ENCODE measurements around the gene ADA.
"Not testable (repeated sequence)": the region's sequence is repeated elsewhere in the genome, so short reads cannot be mapped to it uniquely, and the experiment has no call there.

The ADA gene

DNA sequence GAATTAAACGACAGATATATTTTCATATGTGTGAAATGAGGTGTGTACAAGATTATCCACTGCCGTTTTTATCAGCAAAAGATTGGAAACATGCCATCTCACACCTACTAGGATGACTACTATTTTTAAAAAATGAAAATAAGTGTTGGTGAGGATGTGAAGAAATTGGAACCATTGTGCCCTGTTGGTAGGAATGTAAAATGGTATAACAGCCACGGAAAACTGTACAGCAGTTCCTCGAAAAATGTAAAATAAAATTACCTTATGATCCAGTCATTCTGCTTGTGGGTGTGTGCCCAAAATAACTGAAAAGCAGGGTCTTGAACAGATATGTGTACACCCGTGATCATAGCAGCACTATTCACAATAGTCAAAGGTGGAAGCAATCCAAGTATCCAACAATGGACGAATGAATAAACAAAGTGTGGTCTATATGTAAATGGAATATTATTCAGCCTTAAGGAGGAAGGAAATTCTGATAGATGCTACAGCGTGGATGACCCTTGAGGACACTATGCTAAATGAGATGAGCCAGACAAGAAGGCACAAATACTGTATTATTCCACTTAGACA is 36.6 kb upstream of the ADA start:
- H3K4me3 ChIP-seq (ENCODE audit: low read length): no peak overlapping the region
- no peak for TF ChIP-seq ZNF274 (IDR thresholded peaks at IDR 0.05; ENCODE audit: low read depth, low read length)

DNA sequence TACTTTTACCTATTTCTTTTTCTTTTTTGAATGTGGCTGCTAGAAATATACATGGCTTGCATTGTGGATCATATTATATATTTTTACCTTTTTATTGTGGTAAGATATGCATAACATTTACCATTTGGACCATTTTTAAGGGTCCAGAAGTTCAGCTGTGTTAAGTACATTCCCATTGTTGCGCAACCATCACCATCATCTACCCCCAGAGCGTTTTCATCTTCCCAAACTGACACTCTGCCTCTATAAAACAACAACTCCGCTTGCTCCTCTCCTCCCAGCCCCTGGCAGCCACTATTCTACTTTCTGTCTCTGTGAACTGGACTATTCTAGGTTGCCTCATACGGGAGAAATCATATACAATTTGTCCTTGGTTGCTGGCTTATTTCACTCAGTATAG is 35.4 kb upstream of the ADA start:
- H3K4me3 ChIP-seq (ENCODE audit: low read length): no peak overlapping the region
- TF ChIP-seq ZNF274 (IDR thresholded peaks at IDR 0.05; ENCODE audit: low read depth, low read length): no peak

DNA sequence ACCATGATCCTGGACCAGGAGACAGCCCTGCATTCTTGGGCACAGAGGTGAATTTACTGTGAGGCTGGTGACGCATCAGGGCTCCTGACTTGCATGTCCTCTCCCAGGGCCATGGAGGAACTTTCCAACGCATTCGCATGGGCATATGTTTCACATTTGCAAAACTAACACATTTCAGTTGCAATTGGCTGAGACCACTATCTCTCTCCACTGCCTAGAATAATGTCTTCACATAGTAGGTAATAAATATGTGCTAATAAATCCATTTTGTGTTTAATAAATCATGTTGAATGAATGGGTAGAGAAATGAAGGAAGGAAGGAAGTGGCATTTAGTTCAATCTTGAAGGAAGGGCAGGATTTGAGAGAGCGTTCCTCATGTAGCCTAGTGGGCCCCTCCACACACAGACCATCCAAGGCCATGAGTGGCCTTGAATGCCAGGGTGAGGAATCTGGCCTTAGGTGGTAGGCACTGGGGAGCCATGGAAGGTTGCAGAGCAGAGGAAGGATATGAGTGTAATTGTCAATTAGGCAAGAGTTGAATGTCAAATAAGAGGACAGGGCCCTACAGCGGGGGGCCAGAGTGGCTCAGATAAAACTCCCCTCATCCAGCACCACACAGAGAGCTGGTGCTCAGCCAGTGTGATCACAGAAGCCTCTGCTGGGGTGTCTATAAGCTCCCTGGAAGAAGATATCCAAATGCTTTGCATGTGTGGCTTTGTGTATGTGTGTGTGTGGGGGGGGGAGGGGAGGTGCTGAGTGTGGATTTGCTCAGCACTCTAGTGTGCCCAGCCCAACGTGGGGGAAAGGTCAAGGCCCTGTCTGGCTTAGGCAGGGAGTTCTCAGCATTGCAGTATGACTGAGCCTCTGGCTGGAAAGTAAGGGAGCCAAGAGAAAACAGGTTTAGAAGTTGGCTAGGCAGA is 32.8 kb upstream of the ADA start:
- TF ChIP-seq ZNF274 (IDR thresholded peaks at IDR 0.05; ENCODE audit: low read depth, low read length): no peak
- H3K4me3 ChIP-seq (ENCODE audit: low read length): no peak overlapping the region

DNA sequence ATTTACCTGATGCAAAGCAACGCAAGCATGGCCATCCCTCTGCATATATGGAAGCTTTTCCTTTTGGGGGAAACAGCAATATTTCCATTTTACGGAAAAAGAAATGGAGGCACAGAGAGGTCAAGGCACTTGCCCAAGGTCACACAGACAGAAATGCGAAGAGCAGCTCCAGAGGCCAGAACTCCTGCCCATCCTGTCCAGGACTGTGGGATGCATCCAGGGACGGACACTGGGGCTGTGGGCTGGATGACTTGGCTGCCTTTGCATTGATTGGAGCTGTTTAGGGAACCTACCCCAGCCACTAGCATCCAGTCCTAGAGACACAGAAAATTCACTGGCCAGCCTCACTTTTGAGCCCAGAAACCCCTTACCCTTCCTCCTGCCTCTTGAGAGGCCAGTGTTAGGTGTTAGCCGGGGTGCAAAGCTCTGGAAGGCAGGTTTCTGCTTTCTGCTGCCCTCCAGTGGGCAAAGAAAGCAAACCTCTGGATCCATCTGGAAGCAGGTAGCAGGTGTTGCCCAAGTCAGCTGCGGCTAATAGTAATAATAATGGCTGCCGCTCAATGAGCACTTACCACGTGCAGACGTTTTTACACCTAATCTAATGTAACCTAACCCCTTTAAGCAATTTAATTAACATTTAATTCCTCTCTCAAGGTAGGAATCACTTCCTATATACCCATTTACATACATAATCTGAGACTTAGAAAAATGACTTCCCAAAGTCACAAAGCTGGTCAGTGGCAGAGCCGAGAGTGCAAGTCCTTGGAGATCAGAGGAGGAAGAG is 32.0 kb upstream of the ADA start:
- H3K4me3 ChIP-seq (ENCODE audit: low read length): no peak overlapping the region
- TF ChIP-seq ZNF274 (IDR thresholded peaks at IDR 0.05; ENCODE audit: low read depth, low read length): no peak

DNA sequence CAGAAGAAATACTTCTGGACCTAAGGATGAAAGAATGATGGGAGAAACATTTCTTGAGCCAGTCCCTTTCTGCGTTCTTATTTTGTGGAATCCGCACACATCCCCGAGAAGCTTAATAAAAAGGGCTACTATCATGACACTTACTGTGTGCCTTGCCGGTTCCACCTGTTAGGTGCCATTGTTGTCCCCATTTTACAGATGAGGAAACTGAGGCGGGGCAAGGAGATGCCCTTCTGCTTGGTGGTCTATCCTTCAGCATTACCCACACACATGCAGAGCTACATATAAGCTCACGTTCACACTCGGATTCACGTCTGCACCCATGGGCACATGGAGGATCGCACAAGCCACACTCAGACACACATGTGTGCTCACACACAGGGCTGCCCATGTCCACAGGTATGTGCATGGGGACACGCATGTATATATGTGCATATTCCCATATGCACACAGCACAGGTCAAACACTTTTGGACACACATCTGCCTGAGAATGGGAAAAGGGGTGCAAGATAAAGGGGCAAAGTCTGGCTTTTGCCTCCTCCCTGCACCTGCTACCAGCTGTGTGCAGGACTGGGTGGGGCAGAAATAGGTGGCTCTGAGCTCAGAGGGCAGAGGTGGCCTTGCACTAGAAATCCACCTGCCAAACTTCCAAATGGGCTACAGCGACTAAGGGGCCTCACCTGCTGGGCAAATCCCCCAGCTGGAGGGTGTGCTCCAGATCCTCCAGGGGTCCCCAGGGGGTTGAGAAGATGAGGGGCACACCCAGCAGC is 30.5 kb upstream of the ADA start:
- TF ChIP-seq ZNF274 (IDR thresholded peaks at IDR 0.05; ENCODE audit: low read depth, low read length): no peak

DNA sequence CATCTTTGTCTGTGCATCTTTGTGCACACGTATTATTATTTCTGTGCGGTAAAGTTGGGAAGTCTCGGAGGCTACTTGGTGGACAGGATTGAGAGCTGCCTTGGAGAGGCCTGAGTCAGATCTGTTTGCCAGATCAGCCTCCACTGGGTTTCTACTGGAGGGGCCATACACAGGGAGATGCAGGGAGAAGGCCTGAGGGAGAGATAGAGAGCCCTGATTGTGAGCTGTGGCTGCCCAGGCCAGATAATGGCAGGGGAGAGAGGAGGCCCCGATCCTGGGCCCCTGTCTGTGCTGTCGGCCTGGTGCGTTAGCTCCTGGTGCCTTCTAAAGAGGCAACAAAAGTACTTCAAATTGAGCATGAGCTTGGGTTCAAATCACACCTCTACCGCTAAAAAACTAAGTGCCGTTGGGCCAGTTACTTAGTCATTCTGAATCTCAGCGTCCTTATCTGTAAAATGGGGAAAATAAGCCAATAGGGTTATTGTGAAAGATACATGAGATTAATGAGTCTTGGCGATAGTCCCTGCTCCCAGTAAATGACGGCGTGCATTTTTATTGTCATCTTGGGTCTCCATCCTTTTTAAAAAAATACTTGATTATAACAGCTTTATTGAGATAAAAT is 27.6 kb upstream of the ADA start:
- no peak for TF ChIP-seq ZNF274 (IDR thresholded peaks at IDR 0.05; ENCODE audit: low read depth, low read length)
- H3K4me3 ChIP-seq (ENCODE audit: low read length): no peak overlapping the region

More for the DNA sequence above, 30.5 kb upstream of the ADA start:
- H3K4me3 ChIP-seq (ENCODE audit: low read length): no peak overlapping the region

DNA sequence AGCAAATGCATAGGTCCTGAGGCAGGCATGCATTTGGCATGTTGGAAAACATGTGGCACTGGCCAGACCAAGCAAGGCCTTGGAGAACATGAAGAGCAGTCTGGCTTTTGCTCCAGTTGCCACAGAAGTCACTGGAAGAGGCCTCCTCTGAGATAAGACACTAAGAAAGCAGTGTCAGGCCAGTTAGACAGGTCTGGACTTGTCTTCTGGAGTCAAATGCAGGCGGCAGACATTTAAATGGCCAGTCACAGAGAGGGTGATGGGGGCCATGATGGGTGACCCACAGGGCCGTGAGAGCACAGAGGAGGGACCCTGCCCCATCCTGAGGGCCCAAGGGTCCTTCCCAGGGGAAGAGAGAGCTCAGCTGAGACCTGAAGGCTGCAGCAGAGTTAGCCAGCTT is 26.7 kb upstream of the ADA start:
- H3K4me3 ChIP-seq (ENCODE audit: low read length): no peak overlapping the region
- no peak for TF ChIP-seq ZNF274 (IDR thresholded peaks at IDR 0.05; ENCODE audit: low read depth, low read length)

DNA sequence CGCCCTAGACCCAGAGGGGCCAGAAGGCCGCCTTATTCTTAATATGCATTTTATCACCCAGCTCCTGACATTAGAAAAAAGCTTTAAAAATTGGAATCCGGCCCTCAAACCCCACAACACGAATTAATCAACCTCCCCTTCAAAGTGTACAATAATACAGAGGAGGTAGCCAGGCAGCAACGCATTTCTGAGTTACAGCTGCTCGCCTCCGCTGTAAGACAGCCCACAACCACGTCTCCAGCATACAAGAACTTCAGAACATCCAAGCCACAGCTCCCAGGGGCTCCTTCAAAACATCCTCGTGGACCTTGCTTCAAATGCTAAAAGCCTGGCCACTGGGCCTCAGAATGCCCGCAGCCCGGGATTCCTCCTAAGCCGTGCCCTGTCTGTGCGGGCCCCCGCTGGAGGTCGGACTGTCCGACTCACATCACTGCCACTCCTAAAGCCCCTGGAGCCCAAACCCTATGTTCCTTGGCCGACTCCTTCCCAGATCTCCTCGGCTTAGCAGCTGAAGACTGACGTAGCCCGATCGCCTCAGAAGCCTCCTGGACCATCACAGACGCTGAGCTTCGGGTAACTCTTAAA is 20.9 kb upstream of the ADA start:
- H3K4me3 ChIP-seq (ENCODE audit: low read length): not testable (repeated sequence)

DNA sequence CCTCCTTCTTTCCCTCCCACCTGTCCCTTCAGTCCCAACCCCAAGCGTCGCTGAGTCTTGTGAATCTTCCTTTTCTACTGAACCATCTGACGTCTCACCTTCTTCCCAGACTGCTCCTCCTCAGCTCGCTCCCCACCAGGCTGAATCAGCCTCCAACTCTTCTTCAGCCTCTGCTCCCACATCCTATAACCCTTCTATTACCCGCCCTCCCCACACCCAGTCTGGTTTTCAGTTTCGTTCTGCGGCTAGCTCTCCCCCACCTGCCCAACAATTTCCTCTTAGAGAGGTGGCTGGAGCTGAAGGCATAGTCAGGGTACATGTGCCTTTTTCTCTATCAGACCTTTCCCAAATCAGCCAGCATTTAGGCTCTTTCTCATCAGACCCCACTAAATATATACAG is 20.0 kb upstream of the ADA start:
- not testable (repeated sequence) for H3K4me3 ChIP-seq (ENCODE audit: low read length)

DNA sequence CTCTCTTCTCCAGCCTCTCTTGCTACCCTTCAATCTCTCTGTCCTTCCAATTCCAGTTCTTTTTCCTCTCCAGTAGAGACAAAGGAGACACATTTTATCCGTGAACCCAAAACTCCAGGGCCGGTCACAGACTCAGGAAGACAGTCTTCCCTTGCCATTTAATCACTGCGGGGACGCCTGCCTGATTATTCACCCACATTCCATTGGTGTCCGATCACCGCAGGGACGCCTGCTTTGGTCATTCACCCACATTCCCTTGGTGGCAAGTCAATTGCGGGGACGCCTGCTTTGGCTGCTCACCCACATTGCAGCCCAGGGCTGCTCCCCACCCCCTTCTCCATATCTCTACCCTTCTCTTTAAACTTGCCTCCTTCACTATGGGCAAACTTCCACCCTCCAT is 19.4 kb upstream of the ADA start:
- H3K4me3 ChIP-seq (ENCODE audit: low read length): not testable (repeated sequence)

DNA sequence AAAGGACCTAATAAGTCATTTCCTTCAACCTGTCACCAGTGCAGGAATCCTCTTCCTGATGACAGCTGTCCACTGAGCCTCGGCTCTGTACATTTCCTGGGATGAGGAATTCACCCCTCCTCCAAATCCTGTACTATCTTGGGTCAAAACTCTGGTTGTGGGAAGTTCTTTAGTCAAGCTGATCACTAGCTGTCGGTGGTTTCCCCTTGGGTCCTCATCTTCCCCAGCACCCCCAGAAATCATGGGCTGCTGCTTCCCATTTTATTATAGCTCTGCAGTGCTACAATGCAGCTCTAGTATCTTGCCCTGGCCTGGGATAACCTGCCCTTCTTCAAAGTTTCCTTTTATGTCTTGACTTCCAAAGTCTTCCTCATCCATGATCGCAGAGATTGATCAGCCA is 14.6 kb upstream of the ADA start:
- no peak overlapping the region for H3K4me3 ChIP-seq (ENCODE audit: low read length)
- no peak for TF ChIP-seq ZNF274 (IDR thresholded peaks at IDR 0.05; ENCODE audit: low read depth, low read length)

DNA sequence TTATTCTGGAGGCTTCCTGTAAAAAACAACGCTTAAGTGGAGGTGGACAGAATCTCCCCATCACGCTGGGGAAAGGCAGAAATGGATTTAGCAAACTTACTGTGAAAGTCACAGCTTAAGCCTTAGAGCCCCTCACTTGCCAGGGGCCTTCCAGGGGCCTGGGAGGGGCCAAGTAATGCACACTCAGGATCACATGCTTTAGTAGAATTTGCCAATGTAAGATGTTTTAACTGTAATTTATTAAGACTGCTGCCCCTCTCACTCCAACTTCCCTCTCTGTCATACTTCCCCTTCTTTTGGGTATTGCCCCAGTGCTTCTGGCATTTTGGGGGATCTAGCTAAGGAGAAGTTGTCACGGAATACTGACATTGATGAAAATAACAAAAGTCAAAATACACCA is 12.6 kb upstream of the ADA start:
- no peak for TF ChIP-seq ZNF274 (IDR thresholded peaks at IDR 0.05; ENCODE audit: low read depth, low read length)
- H3K4me3 ChIP-seq (ENCODE audit: low read length): no peak overlapping the region

DNA sequence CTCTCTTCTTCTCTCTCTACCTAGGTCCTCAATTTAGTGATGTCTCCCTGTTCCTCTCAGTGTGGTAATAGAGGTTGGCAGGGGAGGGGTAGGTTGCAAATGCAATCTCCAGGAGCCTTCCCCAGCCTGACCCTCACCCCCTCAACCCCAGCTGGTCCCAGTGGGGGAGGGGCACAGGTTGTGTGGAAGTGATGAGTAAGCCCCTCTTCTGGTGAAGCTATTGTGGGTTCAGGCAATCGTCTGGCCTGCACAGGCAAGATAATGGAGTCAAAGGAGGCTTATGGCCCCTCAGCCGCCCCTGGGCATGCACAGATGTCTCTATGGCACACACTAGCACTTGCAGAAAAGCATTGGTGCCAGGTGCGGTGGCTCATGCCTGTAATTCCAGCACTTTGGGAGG is 10.8 kb upstream of the ADA start:
- no peak for TF ChIP-seq ZNF274 (IDR thresholded peaks at IDR 0.05; ENCODE audit: low read depth, low read length)
- no peak overlapping the region for H3K4me3 ChIP-seq (ENCODE audit: low read length)

DNA sequence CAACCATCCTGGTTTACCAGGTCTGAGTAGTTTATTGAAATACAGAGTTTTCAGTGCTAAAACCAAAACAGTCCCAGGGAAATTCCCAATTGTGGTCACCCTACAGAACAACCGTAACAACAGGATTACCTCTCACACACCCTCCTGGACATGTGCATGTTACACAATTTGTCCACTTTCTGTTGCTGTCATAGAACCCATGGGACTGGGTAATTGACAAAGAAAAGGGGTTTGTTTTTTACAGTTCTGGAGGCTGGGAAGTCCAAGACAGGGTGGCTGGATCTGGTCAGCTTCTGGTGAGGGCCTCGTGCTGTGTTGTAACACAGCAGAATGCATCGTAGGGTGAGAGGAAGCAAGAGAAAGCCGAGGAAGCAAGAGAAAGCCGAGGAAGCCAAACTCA is 9.1 kb upstream of the ADA start:
- TF ChIP-seq ZNF274 (IDR thresholded peaks at IDR 0.05; ENCODE audit: low read depth, low read length): no peak
- H3K4me3 ChIP-seq (ENCODE audit: low read length): no peak overlapping the region

All from GM08714 (cell line).